ENCODE measurements around the gene P3H4. TPM values are rescaled to one million over a fixed set of nuclear protein-coding genes. Genes with fewer than 3 reads are reported as not detected.

Gene P3H4
- total and polyA plus RNA-seq, 2 donors (not counting 3 experiments of a cell fraction or from before 2014, with no cell fraction given) = 39.2 to 58.3 TPM

- H3K27ac ChIP-seq (ENCODE audit: insufficient read depth, low read depth, low read length) = no peak within 1 kb of the TSS
- H3K27me3 ChIP-seq (ENCODE audit: control insufficient read depth in 2 of 2, insufficient read depth in 2 of 2, low read length in 2 of 2) = no peaks in the 10 kb centered on the region
- H3K79me2 ChIP-seq (ENCODE audit: control insufficient read depth, insufficient read depth, low read length) = peaks cover 3% of the 10 kb centered on the region
- no peaks in the 10 kb centered on the region for H3K9me3 ChIP-seq (replicated peaks; ENCODE audit: control insufficient read depth, insufficient read depth, low read length)
- peak; percentile 44 for DNase-seq (ENCODE audit: low read depth, low spot score)
- TF ChIP-seq POLR2A (IDR thresholded peaks at IDR 0.05; ENCODE audit: low read depth, low read length) = no peak
- peak; percentile 60 for TF ChIP-seq POLR2AphosphoS5 (IDR thresholded peaks at IDR 0.05; ENCODE audit: insufficient read depth, low read depth, low read length)
- peak within 1 kb of the TSS; percentile 34 for H3K9ac ChIP-seq (replicated peaks; ENCODE audit: extremely low read depth, insufficient read depth, low read length)
- intact Hi-C loops (cut with micrococcal nuclease) (loop anchor here (1.0 kb wide), 1 partner anchor 98 kb away; no protein-coding TSS in a partner anchor), dilution Hi-C loops (cut with MboI; ENCODE audit: extremely low pct_ligation_motif_present, low sequenced_read_pairs) (no loop called here)
- H2AFZ ChIP-seq (ENCODE audit: low read depth, low read length) = peak within 1 kb of the TSS; percentile 100
- H3K4me3 ChIP-seq (replicated peaks in 1 of 3; ENCODE audit: insufficient read depth in 1 of 3, low read depth in 1 of 3, low read length in 3 of 3) = peak within 1 kb of the TSS; percentile 62 to 80 (median 71)
- H4K20me1 ChIP-seq (replicated peaks; ENCODE audit: control insufficient read depth, extremely low read depth, insufficient read depth, low read length) = no peaks in the 10 kb centered on the region
- FAIRE-seq = no peak
- CTCF ChIA-PET = interaction anchor here (1.4 kb wide), 1 partner anchor 10 kb away, joined by 3 read pairs; no protein-coding TSS in a partner anchor
- POLR2A ChIA-PET = no interaction called here
- H3K36me3 ChIP-seq (ENCODE audit: control insufficient read depth in 2 of 2, extremely low read depth in 1 of 2, insufficient read depth in 2 of 2, low read length in 2 of 2) = peaks cover 0 to 11% of the 10 kb centered on the region in 2 experiments
- peak within 1 kb of the TSS; percentile 87 for H3K4me2 ChIP-seq (ENCODE audit: insufficient read depth, low read length)
- H3K4me1 ChIP-seq (ENCODE audit: control insufficient read depth, extremely low read depth, insufficient read depth, low read length) = peaks cover 5% of the 10 kb centered on the region
- BruUV-seq (replicated peaks) = no TSS peak
- no peaks in the 10 kb centered on the region for H3K9me1 ChIP-seq (replicated peaks; ENCODE audit: control insufficient read depth, extremely low read depth, insufficient read depth, low read length)
These were observed 24.2 kb upstream of the P3H4 start, which contains the start of gene NT5C3B for GRCh38 chr17:41835800-41836549. TSS of gene NT5C3B (minus strand) at chr17:41836232. CDS start at chr17:41836193, 39 bp downstream.

GRCh38 chr17:41835214-41835799 is 23.6 kb upstream of the P3H4 start:
- FAIRE-seq (peak; percentile 81), DNase-seq (ENCODE audit: low read depth, low spot score) (no peak)
- no peak overlapping the region for H3K27ac ChIP-seq (ENCODE audit: insufficient read depth, low read depth, low read length)
- peak overlapping the region; percentile 30 for H3K9ac ChIP-seq (replicated peaks; ENCODE audit: extremely low read depth, insufficient read depth, low read length)
- intact Hi-C loops (cut with micrococcal nuclease) = loop anchor here (1.0 kb wide), 1 partner anchor 97 kb away; no protein-coding TSS in a partner anchor
- no peaks in the 10 kb centered on the region for H3K9me3 ChIP-seq (replicated peaks; ENCODE audit: control insufficient read depth, insufficient read depth, low read length)
- H3K27me3 ChIP-seq (ENCODE audit: control insufficient read depth in 2 of 2, insufficient read depth in 2 of 2, low read length in 2 of 2) = no peaks in the 10 kb centered on the region
- H2AFZ ChIP-seq (ENCODE audit: low read depth, low read length) = peak overlapping the region; percentile 50
- POLR2A ChIA-PET = interaction anchor here (0.6 kb wide), 1 partner anchor 82 kb away, joined by 3 read pairs; no protein-coding TSS in a partner anchor
- H3K4me1 ChIP-seq (ENCODE audit: control insufficient read depth, extremely low read depth, insufficient read depth, low read length) = peaks cover 5% of the 10 kb centered on the region
- CTCF ChIA-PET = interaction anchor here (1.2 to 1.4 kb wide), 2 partner anchors 9 to 13 kb away, joined by 3 read pairs; no protein-coding TSS in a partner anchor
- H3K4me2 ChIP-seq (ENCODE audit: insufficient read depth, low read length) = peak overlapping the region; percentile 83
- TSS peak; percentile 40 for BruUV-seq (replicated peaks)
- H3K4me3 ChIP-seq (replicated peaks in 1 of 3; ENCODE audit: insufficient read depth in 1 of 3, low read depth in 1 of 3, low read length in 3 of 3) = peak overlapping the region; percentile 45 to 80 (median 52)
- no peaks in the 10 kb centered on the region for H4K20me1 ChIP-seq (replicated peaks; ENCODE audit: control insufficient read depth, extremely low read depth, insufficient read depth, low read length)
- TF ChIP-seq POLR2AphosphoS5 (IDR thresholded peaks at IDR 0.05; ENCODE audit: insufficient read depth, low read depth, low read length) (no peak), CTCF (IDR thresholded peaks at IDR 0.05; ENCODE audit: extremely low read depth in 1 of 2, insufficient read depth in 1 of 2, low read depth in 1 of 2, low read length in 2 of 2) (no peak), MAX (IDR thresholded peaks at IDR 0.05; ENCODE audit: insufficient read depth, insufficient read length) (no peak), POLR2A (IDR thresholded peaks at IDR 0.05; ENCODE audit: low read depth, low read length) (no peak), GATA2 (IDR thresholded peaks at IDR 0.05; ENCODE audit: insufficient read depth, insufficient read length, low read depth, low read length) (no peak), FOS (IDR thresholded peaks at IDR 0.05; ENCODE audit: borderline replicate concordance, insufficient read depth, low read length) (no peak), JUN (IDR thresholded peaks at IDR 0.05; ENCODE audit: borderline replicate concordance, insufficient read depth, insufficient read length, low read depth) (no peak)
- no peaks in the 10 kb centered on the region for H3K9me1 ChIP-seq (replicated peaks; ENCODE audit: control insufficient read depth, extremely low read depth, insufficient read depth, low read length)
- dilution Hi-C loops (cut with MboI; ENCODE audit: extremely low pct_ligation_motif_present, low sequenced_read_pairs) = no loop called here
- H3K79me2 ChIP-seq (ENCODE audit: control insufficient read depth, insufficient read depth, low read length) = peaks cover 3% of the 10 kb centered on the region
- peaks cover 0 to 17% of the 10 kb centered on the region in 2 experiments for H3K36me3 ChIP-seq (ENCODE audit: control insufficient read depth in 2 of 2, extremely low read depth in 1 of 2, insufficient read depth in 2 of 2, low read length in 2 of 2)

Data from endothelial cell of umbilical vein (primary cell).